ENCODE measurements around the gene DDIT3. TPM values are rescaled to one million over a fixed set of nuclear protein-coding genes. Genes with fewer than 3 reads are reported as not detected.
"Not testable (repeated sequence)": the region's sequence is repeated elsewhere in the genome, so short reads cannot be mapped to it uniquely, and the experiment has no call there.

The DDIT3 gene
- total and polyA plus RNA-seq, 2 of the 8 experiments (the other 6 are each of a cell fraction or from before 2014, with no cell fraction given): 4.9 to 5.7 TPM

- not testable (repeated sequence) for H2BK120ac ChIP-seq (replicated peaks; ENCODE audit: low read depth, low read length); H3K9me3 ChIP-seq (ENCODE audit: insufficient read depth in 2 of 2, low read depth in 1 of 2, low read length in 1 of 2); FAIRE-seq; H3K9ac ChIP-seq (replicated peaks in 1 of 4; ENCODE audit: extremely low read depth in 1 of 4, low read depth in 3 of 4, low read length in 3 of 4); H4K20me1 ChIP-seq (replicated peaks in 1 of 2; ENCODE audit: control insufficient read depth in 1 of 2, insufficient read depth in 2 of 2, low read length in 2 of 2); H4K8ac ChIP-seq (ENCODE audit: extremely low read depth, insufficient read depth, low read length); H3K4me3 ChIP-seq (ENCODE audit: extremely low read depth in 1 of 4, insufficient read depth in 2 of 4, low read depth in 3 of 4, low read length in 4 of 4); H3K27me3 ChIP-seq (replicated peaks in 1 of 4; ENCODE audit: control insufficient read depth in 3 of 4, extremely low read depth in 1 of 4, insufficient read depth in 3 of 4, low read length in 3 of 4); H3K4me2 ChIP-seq (ENCODE audit: insufficient read depth in 1 of 2, low read depth in 2 of 2, low read length in 2 of 2); H3K4me1 ChIP-seq (replicated peaks in 1 of 4; ENCODE audit: control insufficient read depth in 3 of 4, insufficient read depth in 4 of 4, low read length in 3 of 4); H3K18ac ChIP-seq (ENCODE audit: extremely low read depth, low read length); H3K23ac ChIP-seq (ENCODE audit: insufficient read length); H2AK5ac ChIP-seq (ENCODE audit: low read depth, low read length); H3K79me2 ChIP-seq (ENCODE audit: control insufficient read depth in 1 of 2, insufficient read depth in 2 of 2, low read length in 2 of 2); H2BK15ac ChIP-seq (ENCODE audit: low read length); H3K27ac ChIP-seq (ENCODE audit: low read depth, low read length); H4K91ac ChIP-seq (replicated peaks; ENCODE audit: insufficient read length, low read length); H4K5ac ChIP-seq (ENCODE audit: insufficient read length, low read depth, low read length); H2AFZ ChIP-seq (ENCODE audit: low read length); H3K79me1 ChIP-seq (ENCODE audit: low read depth, low read length); H3K56ac ChIP-seq (replicated peaks; ENCODE audit: insufficient read length, low read depth, low read length); H2BK5ac ChIP-seq (ENCODE audit: low read depth, low read length); H2BK12ac ChIP-seq (ENCODE audit: low read depth, low read length); H2BK20ac ChIP-seq (ENCODE audit: low read length); H3K14ac ChIP-seq (ENCODE audit: insufficient read length); DNase-seq (ENCODE audit: low read depth in 1 of 2, low spot score in 2 of 2); H3K23me2 ChIP-seq (ENCODE audit: low read depth, low read length); H3K4ac ChIP-seq (replicated peaks; ENCODE audit: insufficient read length, low read depth, low read length)
- ChIA-PET POLR2A (ENCODE audit: partially characterized antibody) (interaction anchor here (0.6 kb wide), 1 partner anchor 67 kb away, joined by 3 read pairs; no protein-coding TSS in a partner anchor), CTCF (ENCODE audit: partially characterized antibody) (interaction anchor here (1.1 kb wide), 1 partner anchor 12 kb away, joined by 3 read pairs; no protein-coding TSS in a partner anchor)
- 94% methylated on average over 3 of the region's 4 CpGs; no CpG with 5 or more reads in 1 of the 2 experiments for WGBS, 2 experiments (ENCODE audit: extremely low coverage in 1 of 2, insufficient coverage in 1 of 2, insufficient read length in 1 of 2, insufficient replicate concordance in 2 of 2, low coverage in 1 of 2, low lambda C conversion rate in 2 of 2, missing lambda C conversion rate in 1 of 2)
- peaks cover 40 to 81% (median 67%) of the 10 kb centered on the region in 4 experiments for H3K36me3 ChIP-seq (ENCODE audit: control insufficient read depth in 2 of 4, insufficient read depth in 4 of 4, low read length in 3 of 4)
These were observed 13.8 kb downstream of the DDIT3 start for GRCh38 chr12:57506541-57506940.

Data from H1 (cell line).